Mesenchymal stem cell (in vitro differentiated cells and primary cell): ENCODE data around the gene CHST1.

Experiments
- DNase-seq: peaks from one replicate; pipeline ENCODE4 v3.0.0-alpha.2; 2013
- H2AFZ ChIP-seq: one replicate; pipeline ENCODE4 v1.6.1; 2013; ENCODE audit warnings: low read depth, mild to moderate bottlenecking, control low read depth, inconsistent platforms, low read length, moderate library complexity
- H2AK5ac ChIP-seq: 2 replicates; pipeline ENCODE4 v1.6.1; 2013; ENCODE audit warnings: low read length, moderate library complexity, mild to moderate bottlenecking, inconsistent platforms; ENCODE audit not compliant: severe bottlenecking
- H2BK120ac ChIP-seq: one replicate; pipeline ENCODE4 v1.6.1; 2013; ENCODE audit warnings: low read depth, mild to moderate bottlenecking, inconsistent platforms, low read length, moderate library complexity
- H2BK12ac ChIP-seq, 2 experiments: one replicate each; pipeline ENCODE4 v1.6.1; 2013; ENCODE audit warnings: inconsistent platforms in 2 of 2, low read length in 2 of 2, mild to moderate bottlenecking in 2 of 2, moderate library complexity in 2 of 2, control low read depth in 1 of 2
- H2BK15ac ChIP-seq: one replicate; pipeline ENCODE4 v1.6.1; 2013; ENCODE audit warnings: mild to moderate bottlenecking, low read depth, inconsistent platforms; ENCODE audit not compliant: poor library complexity, severe bottlenecking
- H2BK5ac ChIP-seq: 2 replicates; pipeline ENCODE4 v1.6.1; 2013; ENCODE audit warnings: low read depth, mild to moderate bottlenecking, low read length, control low read depth, inconsistent platforms; ENCODE audit not compliant: poor library complexity, severe bottlenecking
- H3K14ac ChIP-seq, 2 experiments: one replicate each; pipeline ENCODE4 v1.6.1; 2013; ENCODE audit warnings: inconsistent platforms in 2 of 2, low read length in 2 of 2, control low read depth in 1 of 2, mild to moderate bottlenecking in 1 of 2, moderate library complexity in 1 of 2
- H3K18ac ChIP-seq, 2 experiments: one replicate each; pipeline ENCODE4 v1.6.1; 2013; ENCODE audit warnings: inconsistent platforms in 2 of 2, low read length in 2 of 2, control low read depth in 1 of 2, low read depth in 1 of 2, mild to moderate bottlenecking in 1 of 2
- H3K23ac ChIP-seq, 2 experiments: one replicate each; pipeline ENCODE4 v1.6.1; 2013; ENCODE audit warnings: inconsistent platforms in 2 of 2, low read length in 2 of 2, mild to moderate bottlenecking in 2 of 2, moderate library complexity in 2 of 2, control low read depth in 1 of 2
- H3K27ac ChIP-seq: 2 replicates; pipeline ENCODE4 v1.5.1; 2013; ENCODE audit warnings: mild to moderate bottlenecking, moderate library complexity, low read length, control low read depth, inconsistent platforms; ENCODE audit not compliant: poor library complexity, severe bottlenecking
- H3K27me3 ChIP-seq, 2 experiments: 2 replicates each; pipeline versions ENCODE4 v1.6.1 to v1.7.0; 2013; ENCODE audit warnings: low read length in 2 of 2, mild to moderate bottlenecking in 2 of 2, moderate library complexity in 2 of 2, control low read depth in 1 of 2, inconsistent platforms in 1 of 2; ENCODE audit not compliant: control insufficient read depth in 1 of 2, insufficient read depth in 1 of 2
- H3K36me3 ChIP-seq, 2 experiments: 2 replicates each; pipeline versions ENCODE4 v1.6.1 to v1.7.0; 2013; ENCODE audit warnings: low read length in 2 of 2, control low read depth in 1 of 2, inconsistent platforms in 1 of 2, low read depth in 1 of 2, mild to moderate bottlenecking in 1 of 2; ENCODE audit not compliant: insufficient read depth in 2 of 2, control insufficient read depth in 1 of 2
- H3K4ac ChIP-seq, 2 experiments: one replicate each; pipeline ENCODE4 v1.6.1; 2013; ENCODE audit warnings: inconsistent platforms in 2 of 2, low read length in 2 of 2, mild to moderate bottlenecking in 2 of 2, moderate library complexity in 2 of 2, control low read depth in 1 of 2, low read depth in 1 of 2
- H3K4me1 ChIP-seq: 2 replicates; pipeline ENCODE4 v1.6.1; 2013; ENCODE audit warnings: low read depth, low read length, control low read depth; ENCODE audit not compliant: control insufficient read depth, insufficient read depth
- H3K4me2 ChIP-seq: 2 replicates; pipeline ENCODE4 v1.6.1; 2013; ENCODE audit warnings: low read length, mild to moderate bottlenecking, inconsistent platforms; ENCODE audit not compliant: poor library complexity, severe bottlenecking
- H3K4me3 ChIP-seq, 2 experiments: 2 replicates each; pipeline versions ENCODE4 v1.5.1 to v1.7.0; 2013; ENCODE audit warnings: low read length in 2 of 2, mild to moderate bottlenecking in 2 of 2, control low read depth in 1 of 2, low read depth in 1 of 2; ENCODE audit not compliant: insufficient read depth in 1 of 2
- H3K79me1 ChIP-seq: replicated peaks from 2 replicates; pipeline ENCODE4 v1.6.1; 2013; ENCODE audit warnings: mild to moderate bottlenecking, control low read depth, low read length, inconsistent platforms; ENCODE audit not compliant: poor library complexity, severe bottlenecking
- H3K9ac ChIP-seq: 2 replicates; pipeline ENCODE4 v1.7.0; 2013; ENCODE audit warnings: mild to moderate bottlenecking, low read length, moderate library complexity
- H3K9me3 ChIP-seq: 2 replicates; pipeline ENCODE4 v1.7.0; 2013; ENCODE audit warnings: mild to moderate bottlenecking, low read length; ENCODE audit not compliant: control insufficient read depth
- H4K8ac ChIP-seq: one replicate; pipeline ENCODE4 v1.6.1; 2013; ENCODE audit warnings: inconsistent platforms, mild to moderate bottlenecking, low read length, moderate library complexity
- H4K91ac ChIP-seq: one replicate; pipeline ENCODE4 v1.6.1; 2013; ENCODE audit warnings: mild to moderate bottlenecking, low read length, inconsistent platforms
- WGBS: methylation state at CpG from one replicate; pipeline ENCODE4 v1.1.7; 2013; ENCODE audit warnings: mixed read lengths; 5-methylcytosine and 5-hydroxymethylcytosine counted together

Gene CHST1

GRCh38 chr11:45669956-45670355, 4.5 kb upstream of the CHST1 start:
- peaks cover 7% of the 10 kb centered on the region for H3K4me1 ChIP-seq
- H3K9ac ChIP-seq, result no peak overlapping the region
- no peak overlapping the region for H3K27ac ChIP-seq
- H4K91ac ChIP-seq, result no peak overlapping the region
- no peak overlapping the region for H3K18ac ChIP-seq
- no peak overlapping the region for H4K8ac ChIP-seq
- no peak overlapping the region for H2BK12ac ChIP-seq
- H3K36me3 ChIP-seq, result no peaks in the 10 kb centered on the region
- H3K27me3 ChIP-seq, result peaks cover 9 to 71% of the 10 kb centered on the region in 2 experiments
- no peak overlapping the region for H2BK5ac ChIP-seq
- H3K4ac ChIP-seq, result no peak overlapping the region
- no peak overlapping the region for H3K23ac ChIP-seq
- H3K4me2 ChIP-seq, result no peak overlapping the region
- H3K9me3 ChIP-seq, result no peaks in the 10 kb centered on the region
- no peak overlapping the region for H2AK5ac ChIP-seq
- H3K4me3 ChIP-seq, result no peak overlapping the region
- WGBS, result 77% methylated on average over 4 of the region's 4 CpGs
- no peak for DNase-seq
- no peak overlapping the region for H2AFZ ChIP-seq
- H3K79me1 ChIP-seq, result no peaks in the 10 kb centered on the region
- no peak overlapping the region for H2BK120ac ChIP-seq
- no peak overlapping the region for H3K14ac ChIP-seq
- no peak overlapping the region for H2BK15ac ChIP-seq

- no peak overlapping the region for H3K23ac ChIP-seq
- no peak overlapping the region for H2BK15ac ChIP-seq
- no peak overlapping the region for H2BK12ac ChIP-seq
- no peak overlapping the region for H3K4ac ChIP-seq
- H3K27me3 ChIP-seq, result peaks cover 9 to 77% of the 10 kb centered on the region in 2 experiments
- H3K27ac ChIP-seq, result no peak overlapping the region
- no peak overlapping the region for H2AK5ac ChIP-seq
- H3K4me1 ChIP-seq, result peaks cover 16% of the 10 kb centered on the region
- no peak overlapping the region for H2BK5ac ChIP-seq
- H2AFZ ChIP-seq, result no peak overlapping the region
- no peak overlapping the region for H4K8ac ChIP-seq
- peaks cover 4% of the 10 kb centered on the region for H3K79me1 ChIP-seq
- H3K4me2 ChIP-seq, result no peak overlapping the region
- no peak for DNase-seq
- no peak overlapping the region for H2BK120ac ChIP-seq
- H4K91ac ChIP-seq, result no peak overlapping the region
- H3K4me3 ChIP-seq, result no peak overlapping the region
- 99% methylated on average over 2 of the region's 3 CpGs for WGBS
- H3K18ac ChIP-seq, result no peak overlapping the region
- no peak overlapping the region for H3K9ac ChIP-seq
- H3K9me3 ChIP-seq, result no peaks in the 10 kb centered on the region
- H3K36me3 ChIP-seq, result no peaks in the 10 kb centered on the region
- H3K14ac ChIP-seq, result no peak overlapping the region
Measured at GRCh38 chr11:45669146-45669545, 3.7 kb upstream of the CHST1 start.

GRCh38 chr11:45667929-45668680, 2.7 kb upstream of the CHST1 start:
- no peak for DNase-seq
- no peak overlapping the region for H3K18ac ChIP-seq

GRCh38 chr11:45666648-45667642, 1.5 kb upstream of the CHST1 start:
- H2BK5ac ChIP-seq, result no peak overlapping the region
- H3K23ac ChIP-seq, result no peak overlapping the region
- no peaks in the 10 kb centered on the region for H3K9me3 ChIP-seq
- 79% methylated on average over 11 of the region's 12 CpGs for WGBS
- H3K4me1 ChIP-seq, result peaks cover 37% of the 10 kb centered on the region
- no peak overlapping the region for H3K18ac ChIP-seq
- no peaks in the 10 kb centered on the region for H3K36me3 ChIP-seq
- no peak overlapping the region for H3K9ac ChIP-seq
- H3K4me2 ChIP-seq, result no peak overlapping the region
- H3K27me3 ChIP-seq, result peaks cover 9 to 87% of the 10 kb centered on the region in 2 experiments
- H2AK5ac ChIP-seq, result no peak overlapping the region
- H4K91ac ChIP-seq, result no peak overlapping the region
- no peak overlapping the region for H3K14ac ChIP-seq
- H3K4ac ChIP-seq, result no peak overlapping the region
- no peak overlapping the region for H3K27ac ChIP-seq
- DNase-seq, result no peak
- no peak overlapping the region for H3K4me3 ChIP-seq
- H2BK12ac ChIP-seq, result no peak overlapping the region
- H3K79me1 ChIP-seq, result peaks cover 6% of the 10 kb centered on the region
- H2BK120ac ChIP-seq, result no peak overlapping the region
- no peak overlapping the region for H2BK15ac ChIP-seq
- no peak overlapping the region for H4K8ac ChIP-seq
- H2AFZ ChIP-seq, result no peak overlapping the region

More at GRCh38 chr11:45667929-45668680, 2.7 kb upstream of the CHST1 start:
- Histone ChIP-seq H3K27ac (no peak overlapping the region), H2BK12ac (no peak overlapping the region), H3K4me3 (no peak overlapping the region), H3K79me1 (peaks cover 4% of the 10 kb centered on the region), H4K91ac (no peak overlapping the region), H2BK5ac (no peak overlapping the region), H3K36me3 (no peaks in the 10 kb centered on the region), H3K9me3 (no peaks in the 10 kb centered on the region), H3K27me3 (peaks cover 9 to 78% of the 10 kb centered on the region in 2 experiments), H3K9ac (no peak overlapping the region), H3K14ac (no peak overlapping the region), H2AFZ (no peak overlapping the region), H2BK15ac (no peak overlapping the region), H3K4me2 (no peak overlapping the region), H2BK120ac (no peak overlapping the region), H3K4ac (no peak overlapping the region), H4K8ac (no peak overlapping the region), H3K23ac (no peak overlapping the region), H2AK5ac (no peak overlapping the region), H3K4me1 (peaks cover 26% of the 10 kb centered on the region)
- WGBS, result 85% methylated on average over 4 of the region's 5 CpGs
